Tibial nerve (tissue), 4 donors: ENCODE data around the gene FZD2. TPM values are rescaled to one million over a fixed set of nuclear protein-coding genes. Genes with fewer than 3 reads are reported as not detected.
A peak's percentile ranks its signal among the peaks of the same experiment; 100 is the strongest.

Experiments
- DNase-seq, 2 donors: peaks; one replicate each; pipeline ENCODE4 v3.0.0-alpha.2; 2019; ENCODE audit warnings: low spot score in 2 of 2
- H3K27ac ChIP-seq, 4 donors: fragments of 200-600 bp; sonication (generic) in 3 of 4; one replicate each; pipeline ENCODE4 v1.5.1; 2017 to 2019; ENCODE audit warnings: mild to moderate bottlenecking in 1 of 4
- H3K27me3 ChIP-seq, 2 donors: fragments of 200-600 bp; sonication (generic) in 1 of 2; one replicate each; pipeline versions ENCODE4 v1.5.1 to v1.6.0; 2017 to 2019
- H3K36me3 ChIP-seq, 3 donors: fragments of 200-600 bp; sonication (generic); one replicate each; pipeline ENCODE4 v1.5.1; 2018 to 2019
- H3K4me1 ChIP-seq, 4 donors: fragments of 200-600 bp; sonication (generic) in 3 of 4; one replicate each; pipeline ENCODE4 v1.5.1; 2017 to 2019
- H3K4me3 ChIP-seq, 4 donors: fragments of 200-600 bp; sonication (generic) in 3 of 4; one replicate each; pipeline ENCODE4 v1.5.1; 2017 to 2019; ENCODE audit warnings: mild to moderate bottlenecking in 1 of 4, moderate library complexity in 1 of 4
- H3K9me3 ChIP-seq, 4 donors: fragments of 200-600 bp; sonication (generic) in 3 of 4; one replicate each; pipeline ENCODE4 v1.5.1; 2017 to 2019
- EP300 ChIP-seq, 2 donors: sonication (generic); formaldehyde crosslinking; IDR thresholded peaks; one replicate each; pipeline ENCODE4 v1.6.1; 2017; ENCODE audit warnings: antibody characterized with exemption in 2 of 2, mild to moderate bottlenecking in 1 of 2
- POLR2A ChIP-seq, 2 donors: fragments of 450-650 bp; IDR thresholded peaks; one replicate each; pipeline ENCODE4 v1.6.1; 2017; ENCODE audit warnings: antibody characterized with exemption in 2 of 2, mild to moderate bottlenecking in 2 of 2, moderate library complexity in 2 of 2
- WGBS, 2 donors: methylation state at CpG; one replicate each; pipeline ENCODE4 v1.1.5; 2018; 5-methylcytosine and 5-hydroxymethylcytosine counted together
- total RNA-seq, 4 donors: library from RNA; depleted of rRNA; stranded (reverse); fragments of >200 nt; gene quantifications; one replicate each; pipeline ENCODE4 v1.1.0, GENCODE V29; 2016
- TF ChIP-seq, protein P1 (sequence below), 5 experiments: fragments of 200-600 bp in 3 of 5; fragments of 450-650 bp in 2 of 5; sonication (generic) in 3 of 5; IDR thresholded peaks; one replicate each; pipeline ENCODE4 v1.5.1; 2016 to 2019; ENCODE audit warnings: antibody characterized with exemption in 5 of 5, mild to moderate bottlenecking in 3 of 5, moderate library complexity in 2 of 5

Gene FZD2
- total RNA-seq, 4 donors from 2014 or later, result 6.3 to 27.8 (median 16.2) TPM

DNA sequence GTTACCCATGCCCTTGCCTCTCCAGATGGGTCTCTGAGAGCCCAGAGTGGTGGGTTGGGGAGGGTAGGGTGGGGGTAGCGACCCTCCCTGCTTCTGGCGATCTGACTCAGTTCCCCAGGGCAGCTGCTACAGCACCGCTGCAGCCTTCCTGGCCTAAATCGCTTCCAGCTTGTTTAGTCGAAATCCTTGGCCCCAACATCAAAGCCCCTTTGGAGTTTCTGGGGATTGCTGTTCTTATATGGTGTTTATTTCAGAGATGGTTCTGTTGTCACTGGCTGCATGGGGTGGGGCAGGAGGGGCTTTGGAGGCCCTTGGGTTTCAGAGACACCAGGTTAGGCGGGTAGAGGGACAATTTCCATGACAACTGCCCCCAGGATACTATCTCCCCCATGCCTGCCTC is 35.9 kb downstream of the FZD2 start:
- WGBS, 2 donors, result 56 to 58% methylated on average over 4 to 6 of the region's 6 CpGs
- no peak for DNase-seq
- Histone ChIP-seq H3K27ac (no peak overlapping the region), H3K36me3 (no peaks in the 10 kb centered on the region), H3K9me3 (no peaks in the 10 kb centered on the region), H3K27me3 (peaks cover 0 to 8% of the 10 kb centered on the region in 2 donors), H3K4me3 (no peak overlapping the region), H3K4me1 (peaks cover 0 to 4% (median 0%) of the 10 kb centered on the region in 4 donors)
- TF ChIP-seq, protein P1, sequence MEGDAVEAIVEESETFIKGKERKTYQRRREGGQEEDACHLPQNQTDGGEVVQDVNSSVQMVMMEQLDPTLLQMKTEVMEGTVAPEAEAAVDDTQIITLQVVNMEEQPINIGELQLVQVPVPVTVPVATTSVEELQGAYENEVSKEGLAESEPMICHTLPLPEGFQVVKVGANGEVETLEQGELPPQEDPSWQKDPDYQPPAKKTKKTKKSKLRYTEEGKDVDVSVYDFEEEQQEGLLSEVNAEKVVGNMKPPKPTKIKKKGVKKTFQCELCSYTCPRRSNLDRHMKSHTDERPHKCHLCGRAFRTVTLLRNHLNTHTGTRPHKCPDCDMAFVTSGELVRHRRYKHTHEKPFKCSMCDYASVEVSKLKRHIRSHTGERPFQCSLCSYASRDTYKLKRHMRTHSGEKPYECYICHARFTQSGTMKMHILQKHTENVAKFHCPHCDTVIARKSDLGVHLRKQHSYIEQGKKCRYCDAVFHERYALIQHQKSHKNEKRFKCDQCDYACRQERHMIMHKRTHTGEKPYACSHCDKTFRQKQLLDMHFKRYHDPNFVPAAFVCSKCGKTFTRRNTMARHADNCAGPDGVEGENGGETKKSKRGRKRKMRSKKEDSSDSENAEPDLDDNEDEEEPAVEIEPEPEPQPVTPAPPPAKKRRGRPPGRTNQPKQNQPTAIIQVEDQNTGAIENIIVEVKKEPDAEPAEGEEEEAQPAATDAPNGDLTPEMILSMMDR (IDR thresholded peaks at IDR 0.05), result no peak
- TF ChIP-seq POLR2A (IDR thresholded peaks at IDR 0.05) (no peak), EP300 (IDR thresholded peaks at IDR 0.05) (no peak)

DNA sequence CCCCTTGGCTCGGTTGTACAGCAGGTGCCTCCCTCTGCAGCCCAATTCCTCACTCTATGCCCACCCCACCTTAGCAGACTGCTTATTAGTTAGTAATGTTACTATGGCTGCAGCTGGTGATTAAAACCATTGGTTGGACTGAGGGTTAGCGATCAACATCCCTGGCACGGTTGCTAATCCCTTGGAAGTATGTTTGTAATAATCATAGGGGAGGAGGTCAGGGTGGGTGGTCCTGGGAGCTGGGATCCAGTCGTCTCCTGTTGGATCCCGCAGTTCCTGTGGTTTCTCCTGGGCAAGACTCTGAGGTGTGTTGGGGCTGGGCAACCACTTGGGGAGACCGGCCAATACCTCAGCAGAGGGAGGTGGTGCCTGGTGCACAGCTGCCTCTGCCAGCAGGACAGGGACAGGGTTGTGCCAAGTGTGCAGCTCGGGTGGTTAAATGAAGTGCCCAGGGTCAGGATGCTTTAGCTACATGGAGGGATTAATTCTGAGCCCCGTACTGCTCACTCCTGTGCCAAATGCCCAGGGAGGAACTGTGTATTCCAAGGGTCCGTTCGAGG is 38.0 kb downstream of the FZD2 start:
- H3K27me3 ChIP-seq, result peaks cover 0 to 8% of the 10 kb centered on the region in 2 donors
- TF ChIP-seq, protein P1 (IDR thresholded peaks at IDR 0.05), result no peak
- TF ChIP-seq POLR2A (IDR thresholded peaks at IDR 0.05) (no peak), EP300 (IDR thresholded peaks at IDR 0.05) (no peak)
- H3K4me3 ChIP-seq, result no peak overlapping the region
- H3K27ac ChIP-seq, result no peak overlapping the region
- WGBS, 2 donors, result 49 to 52% methylated on average over 10 of the region's 10 CpGs
- peaks cover 0 to 18% (median 4%) of the 10 kb centered on the region in 4 donors for H3K4me1 ChIP-seq
- DNase-seq, result no peak
- no peaks in the 10 kb centered on the region for H3K9me3 ChIP-seq
- no peaks in the 10 kb centered on the region for H3K36me3 ChIP-seq

DNA sequence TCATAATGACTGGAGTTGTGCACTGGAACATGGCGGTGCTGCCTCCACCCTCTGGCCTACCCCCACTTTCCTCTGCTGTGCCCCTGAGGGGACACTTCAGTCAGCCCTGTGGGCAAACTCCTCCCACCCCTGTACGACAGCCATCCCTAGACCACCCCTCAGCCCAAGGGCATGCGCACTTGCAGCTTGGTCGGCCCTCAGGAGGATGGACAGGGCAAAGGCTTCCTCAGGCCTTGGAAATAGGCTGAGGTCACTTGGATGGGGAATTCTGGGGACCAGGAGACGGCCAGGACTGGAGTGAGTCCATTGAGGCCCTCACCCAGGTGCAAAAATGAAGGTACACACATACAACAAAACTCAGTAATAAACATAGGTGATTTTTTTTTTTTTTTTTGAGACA is 41.0 kb downstream of the FZD2 start:
- H3K4me1 ChIP-seq, result peaks cover 0 to 25% (median 4%) of the 10 kb centered on the region in 4 donors
- H3K4me3 ChIP-seq, result no peak overlapping the region
- no peak overlapping the region for H3K27ac ChIP-seq
- no peak for DNase-seq
- no peaks in the 10 kb centered on the region for H3K9me3 ChIP-seq
- no peaks in the 10 kb centered on the region for H3K36me3 ChIP-seq
- TF ChIP-seq EP300 (IDR thresholded peaks at IDR 0.05) (no peak), POLR2A (IDR thresholded peaks at IDR 0.05) (no peak)
- TF ChIP-seq, protein P1 (IDR thresholded peaks at IDR 0.05), result no peak
- WGBS, 2 donors, result 84 to 91% methylated on average over 5 of the region's 5 CpGs
- peaks cover 0 to 8% of the 10 kb centered on the region in 2 donors for H3K27me3 ChIP-seq

DNA sequence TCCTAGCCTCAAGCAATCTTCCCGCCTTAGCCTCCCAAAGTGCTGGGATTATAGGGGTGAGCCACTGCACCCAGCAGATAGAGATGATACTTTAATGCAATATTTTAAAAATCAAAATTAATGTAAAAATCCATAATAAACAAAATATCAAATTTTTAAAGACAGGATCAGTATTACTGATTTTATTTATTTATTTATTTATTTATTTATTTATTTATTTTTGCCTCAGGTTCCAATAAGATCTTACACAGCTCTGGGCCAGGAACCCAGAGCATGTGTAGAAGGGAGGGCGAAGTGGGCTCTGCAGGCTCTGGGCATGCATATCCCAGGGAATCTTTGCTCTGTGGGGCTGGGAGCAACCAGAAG is 41.6 kb downstream of the FZD2 start:
- 82 to 85% methylated on average over 2 of the region's 2 CpGs for WGBS, 2 donors
- no peak overlapping the region for H3K4me3 ChIP-seq
- peaks cover 0 to 8% of the 10 kb centered on the region in 2 donors for H3K27me3 ChIP-seq
- H3K4me1 ChIP-seq, result peaks cover 0 to 25% (median 4%) of the 10 kb centered on the region in 4 donors
- no peak overlapping the region for H3K27ac ChIP-seq
- H3K9me3 ChIP-seq, result no peaks in the 10 kb centered on the region
- DNase-seq, result no peak
- no peaks in the 10 kb centered on the region for H3K36me3 ChIP-seq
- TF ChIP-seq, protein P1 (IDR thresholded peaks at IDR 0.05), result no peak
- TF ChIP-seq EP300 (IDR thresholded peaks at IDR 0.05) (no peak), POLR2A (IDR thresholded peaks at IDR 0.05) (no peak)

DNA sequence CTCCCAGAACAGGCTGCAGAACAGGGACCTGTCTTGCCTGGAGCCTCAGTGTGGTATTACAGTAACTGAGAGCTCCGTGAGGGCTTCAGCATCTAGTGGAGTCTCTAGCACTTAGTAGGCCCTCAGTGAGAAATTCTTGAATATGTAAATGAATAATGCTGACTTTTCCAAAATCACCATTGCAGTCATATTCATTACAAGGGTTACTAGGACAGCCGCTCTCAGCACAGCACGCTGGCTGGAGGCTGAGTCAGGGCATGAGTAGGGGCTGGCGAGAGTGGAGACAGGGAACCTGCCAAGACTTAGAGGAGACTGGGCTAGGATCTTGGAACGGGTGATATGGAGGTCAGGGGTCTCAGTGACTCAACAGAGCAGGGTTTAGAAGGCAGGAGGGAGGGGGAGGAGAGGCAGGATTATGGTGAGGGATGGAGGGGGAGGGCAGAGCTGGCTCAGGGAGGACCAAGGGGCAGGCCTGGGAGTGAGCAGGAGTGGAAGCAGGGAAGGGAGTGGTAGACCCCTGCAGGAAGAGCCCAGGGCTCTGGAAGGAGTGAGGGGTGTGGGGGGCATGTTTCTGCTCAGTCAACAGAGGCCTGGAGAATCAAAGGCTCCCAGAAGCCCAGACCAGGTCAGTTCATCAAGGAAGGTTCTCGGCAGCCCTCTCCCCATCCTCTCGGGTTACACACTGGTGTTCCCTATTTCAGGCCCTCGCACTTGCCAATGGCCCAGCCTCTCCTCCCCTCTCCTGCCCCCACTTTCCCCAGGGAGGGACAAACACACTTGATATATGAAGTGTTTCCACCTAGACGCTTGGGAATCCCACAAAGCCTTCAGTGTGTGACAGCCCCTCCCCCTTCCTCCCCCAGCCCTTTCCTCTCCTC is 42.3 kb downstream of the FZD2 start:
- no peak overlapping the region for H3K4me3 ChIP-seq
- WGBS, 2 donors, result 24 to 39% methylated on average over 9 of the region's 9 CpGs
- peaks cover 0 to 8% of the 10 kb centered on the region in 2 donors for H3K27me3 ChIP-seq
- H3K36me3 ChIP-seq, result no peaks in the 10 kb centered on the region
- H3K4me1 ChIP-seq, result peaks cover 0 to 25% (median 4%) of the 10 kb centered on the region in 4 donors
- TF ChIP-seq EP300 (IDR thresholded peaks at IDR 0.05) (peak in 1 of 2 donors; percentile 55), POLR2A (IDR thresholded peaks at IDR 0.05) (no peak)
- peak overlapping the region in 2 of 4 donors; percentile 65 to 69 for H3K27ac ChIP-seq
- H3K9me3 ChIP-seq, result no peaks in the 10 kb centered on the region
- DNase-seq, result peak; percentile 38 to 66
